Neural cell (in vitro differentiated cells): Measurements from ENCODE around the gene SEL1L3.

Source experiments
- CTCF ChIP-seq: fragments of 450-650 bp; IDR thresholded peaks from 2 replicates; pipeline ENCODE4 v1.5.1; 2014; ENCODE audit warnings: antibody characterized with exemption, mild to moderate bottlenecking, moderate library complexity; ENCODE audit not compliant: poor library complexity, severe bottlenecking
- EZH2 ChIP-seq: fragments of 200-600, 300-800 bp; shearing (Covaris generic), sonication (generic); IDR thresholded peaks from 2 replicates; pipeline ENCODE4 v1.6.1; 2014; ENCODE audit warnings: antibody characterized with exemption, low read length, borderline replicate concordance, mild to moderate bottlenecking; ENCODE audit not compliant: insufficient read depth, poor library complexity, severe bottlenecking

DNA sequence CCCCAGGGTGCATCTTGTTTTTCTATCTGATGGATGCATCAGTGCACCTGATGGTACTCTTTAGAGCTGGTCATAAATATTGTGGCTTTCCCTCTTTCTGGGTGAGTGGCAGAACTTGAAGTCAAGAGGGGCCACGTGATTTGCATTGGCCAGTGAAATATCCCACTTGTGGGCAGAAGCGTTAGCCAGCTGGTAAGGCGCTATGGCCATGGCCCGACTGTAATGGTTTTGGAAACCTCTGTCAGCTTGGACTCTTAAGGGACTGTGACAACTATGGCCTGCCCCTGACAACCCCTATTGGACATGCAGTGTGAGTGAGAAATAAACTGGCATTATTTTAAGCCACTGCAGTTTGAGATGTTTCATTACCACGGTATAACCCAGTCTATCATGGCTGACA lies 72.8 kb downstream of the SEL1L3 start:
- TF ChIP-seq CTCF: no peak
- no peak for TF ChIP-seq EZH2
